Smooth muscle cell (in vitro differentiated cells): ENCODE data around the gene ASPSCR1. TPM values are rescaled to one million over a fixed set of nuclear protein-coding genes. Genes with fewer than 3 reads are reported as not detected.

Experiments
- DNase-seq: peaks from one replicate; lab custom pipeline; 2025; ENCODE audit not compliant: unreplicated experiment; lab: John Stamatoyannopoulos, UW
- H2AFZ ChIP-seq: fragments of 200-600 bp; sonication (generic); 2 replicates; pipeline ENCODE4 v1.6.0; 2016; ENCODE audit warnings: antibody characterized with exemption, low read depth, mild to moderate bottlenecking
- H3F3A ChIP-seq: fragments of 200-600 bp; sonication (generic); 2 replicates; pipeline ENCODE4 v1.6.0; 2017; ENCODE audit warnings: antibody characterized with exemption, low read depth
- H3K27ac ChIP-seq: fragments of 200-600 bp; sonication (generic); 2 replicates; pipeline ENCODE4 v1.5.1; 2016; ENCODE audit warnings: low read depth, mild to moderate bottlenecking
- H3K27me3 ChIP-seq: fragments of 200-600 bp; sonication (generic); 2 replicates; pipeline ENCODE4 v1.6.1; 2016; ENCODE audit warnings: low read depth, mild to moderate bottlenecking
- H3K36me3 ChIP-seq: fragments of 200-600 bp; sonication (generic); 2 replicates; pipeline ENCODE4 v1.5.1; 2016; ENCODE audit warnings: low read depth
- H3K4me1 ChIP-seq: fragments of 200-600 bp; sonication (generic); 2 replicates; pipeline ENCODE4 v1.5.1; 2016; ENCODE audit warnings: low read depth
- H3K4me2 ChIP-seq: fragments of 200-600 bp; sonication (generic); 2 replicates; pipeline ENCODE4 v1.6.0; 2016; ENCODE audit warnings: mild to moderate bottlenecking
- H3K4me3 ChIP-seq: fragments of 200-600 bp; sonication (generic); 2 replicates; pipeline ENCODE4 v1.5.1; 2016; ENCODE audit warnings: mild to moderate bottlenecking
- H3K79me2 ChIP-seq: fragments of 200-600 bp; sonication (generic); 2 replicates; pipeline ENCODE4 v1.6.0; 2016; ENCODE audit warnings: low read depth, mild to moderate bottlenecking
- H3K9ac ChIP-seq: fragments of 200-600 bp; sonication (generic); 2 replicates; pipeline ENCODE4 v1.6.0; 2016; ENCODE audit warnings: low read depth
- H3K9me3 ChIP-seq: fragments of 200-600 bp; sonication (generic); replicated peaks from 2 replicates; pipeline ENCODE4 v1.5.1; 2016; ENCODE audit warnings: low read depth
- H4K20me1 ChIP-seq: fragments of 200-600 bp; sonication (generic); 2 replicates; pipeline ENCODE4 v1.6.0; 2016; ENCODE audit warnings: low read depth
- WGBS: methylation state at CpG from one replicate; pipeline ENCODE4 v1.1.7; 2016; ENCODE audit warnings: low lambda C conversion rate; 5-methylcytosine and 5-hydroxymethylcytosine counted together
- polyA plus RNA-seq: library from polyadenylated mRNA; unstranded; fragments of >200 nt; fragmentation: Nextera tagmentation; extraction: Ambion mirVana; gene quantifications from 2 replicates; pipeline ENCODE4 v1.2.1, GENCODE V29; 2016
- total RNA-seq: library from RNA; depleted of rRNA; stranded (reverse); fragments of >200 nt; gene quantifications from 2 replicates; pipeline ENCODE4 v1.2.3, GENCODE V29; 2014
- TF ChIP-seq, protein P1 (sequence below): fragments of 200-600 bp; sonication (generic); IDR thresholded peaks from 2 replicates; pipeline ENCODE4 v1.5.1; 2017; ENCODE audit warnings: borderline replicate concordance, mild to moderate bottlenecking, antibody characterized with exemption; ENCODE audit not compliant: insufficient read depth, poor library complexity, severe bottlenecking

The ASPSCR1 gene
- total and polyA plus RNA-seq, 2 experiments from 2014 or later, result 28.4 to 44.0 TPM

DNA sequence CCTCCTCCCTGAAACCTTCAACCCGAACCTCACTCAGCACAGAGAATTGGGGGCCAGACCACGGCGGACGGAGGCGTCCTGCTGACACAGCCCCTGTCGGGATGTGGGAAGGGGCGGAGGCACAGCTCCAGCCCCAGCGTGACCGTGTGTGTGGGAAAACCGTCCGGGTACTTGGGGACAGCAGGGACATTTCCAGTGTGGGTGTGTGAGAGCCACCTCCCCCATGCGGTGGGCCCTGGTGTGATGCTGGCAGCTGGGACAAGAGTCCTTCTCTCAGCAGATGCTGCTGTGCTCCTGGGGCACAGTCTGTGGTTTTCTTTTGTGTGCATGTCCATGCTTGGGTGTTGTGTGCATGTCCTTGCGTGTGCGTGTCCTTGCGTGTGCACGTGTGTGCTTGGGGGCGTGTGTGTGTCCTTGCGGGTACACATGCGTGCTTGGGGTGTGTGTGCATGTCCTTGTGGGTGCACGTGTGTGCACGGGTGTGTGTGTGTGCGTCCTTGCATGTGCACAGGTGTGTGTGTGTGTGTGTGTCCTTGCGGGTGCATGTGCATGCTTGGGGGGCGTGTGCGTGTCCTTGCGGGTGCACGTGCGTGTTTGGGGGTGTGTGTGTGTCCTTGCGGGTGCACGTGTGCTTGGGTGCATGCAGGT is 28.4 kb downstream of the ASPSCR1 start:
- WGBS, result 85% methylated on average over 30 of the region's 30 CpGs
- H3K9ac ChIP-seq, result no peak overlapping the region
- no peaks in the 10 kb centered on the region for H3K36me3 ChIP-seq
- H3F3A ChIP-seq, result peaks cover 12% of the 10 kb centered on the region
- no peaks in the 10 kb centered on the region for H3K27me3 ChIP-seq
- H3K4me1 ChIP-seq, result peaks cover 6% of the 10 kb centered on the region
- no peak for DNase-seq
- no peaks in the 10 kb centered on the region for H4K20me1 ChIP-seq
- no peaks in the 10 kb centered on the region for H3K9me3 ChIP-seq
- H2AFZ ChIP-seq, result no peak overlapping the region
- H3K79me2 ChIP-seq, result no peaks in the 10 kb centered on the region
- H3K4me3 ChIP-seq, result no peak overlapping the region
- TF ChIP-seq, protein P1, sequence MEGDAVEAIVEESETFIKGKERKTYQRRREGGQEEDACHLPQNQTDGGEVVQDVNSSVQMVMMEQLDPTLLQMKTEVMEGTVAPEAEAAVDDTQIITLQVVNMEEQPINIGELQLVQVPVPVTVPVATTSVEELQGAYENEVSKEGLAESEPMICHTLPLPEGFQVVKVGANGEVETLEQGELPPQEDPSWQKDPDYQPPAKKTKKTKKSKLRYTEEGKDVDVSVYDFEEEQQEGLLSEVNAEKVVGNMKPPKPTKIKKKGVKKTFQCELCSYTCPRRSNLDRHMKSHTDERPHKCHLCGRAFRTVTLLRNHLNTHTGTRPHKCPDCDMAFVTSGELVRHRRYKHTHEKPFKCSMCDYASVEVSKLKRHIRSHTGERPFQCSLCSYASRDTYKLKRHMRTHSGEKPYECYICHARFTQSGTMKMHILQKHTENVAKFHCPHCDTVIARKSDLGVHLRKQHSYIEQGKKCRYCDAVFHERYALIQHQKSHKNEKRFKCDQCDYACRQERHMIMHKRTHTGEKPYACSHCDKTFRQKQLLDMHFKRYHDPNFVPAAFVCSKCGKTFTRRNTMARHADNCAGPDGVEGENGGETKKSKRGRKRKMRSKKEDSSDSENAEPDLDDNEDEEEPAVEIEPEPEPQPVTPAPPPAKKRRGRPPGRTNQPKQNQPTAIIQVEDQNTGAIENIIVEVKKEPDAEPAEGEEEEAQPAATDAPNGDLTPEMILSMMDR, result no peak
- no peak overlapping the region for H3K27ac ChIP-seq
- no peak overlapping the region for H3K4me2 ChIP-seq

DNA sequence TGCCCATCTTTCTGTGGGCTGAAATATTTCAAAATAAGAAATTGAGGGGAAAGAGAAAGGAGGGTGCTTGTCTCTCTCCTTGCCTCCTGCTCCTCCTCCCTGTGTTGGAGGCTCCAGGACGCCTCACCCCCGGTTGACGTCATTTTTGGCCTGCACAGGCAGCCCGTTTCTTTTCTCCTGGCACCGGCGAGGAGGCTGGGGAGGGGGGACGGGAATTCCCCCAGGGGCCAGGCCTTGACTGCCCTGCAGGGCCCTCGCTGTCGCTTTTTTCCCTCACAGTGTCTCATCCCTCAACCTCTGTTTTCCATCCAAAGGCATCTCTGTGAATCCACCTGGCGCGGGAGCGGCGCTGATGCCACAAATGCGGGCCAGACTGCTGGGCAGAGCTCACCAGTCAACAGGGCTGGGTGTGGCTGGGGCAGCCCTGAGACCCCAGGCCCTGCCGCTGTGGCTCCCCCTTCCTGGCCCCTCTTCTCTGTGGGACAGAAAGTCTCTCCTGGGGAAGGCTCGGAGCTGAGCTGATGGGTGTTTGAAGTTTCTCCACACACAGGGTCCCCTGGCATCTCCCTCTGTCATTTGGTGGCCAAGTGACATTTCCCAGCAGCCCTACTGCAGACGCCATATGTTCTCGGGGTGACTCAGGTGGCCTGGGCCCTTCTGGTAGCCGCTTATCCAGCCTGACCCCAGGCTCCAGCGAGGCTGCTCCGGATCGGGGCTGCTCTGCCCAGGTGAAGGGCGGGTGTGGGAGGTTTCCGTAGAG is 29.2 kb downstream of the ASPSCR1 start:
- H3K9ac ChIP-seq, result no peak overlapping the region
- no peak for DNase-seq

DNA sequence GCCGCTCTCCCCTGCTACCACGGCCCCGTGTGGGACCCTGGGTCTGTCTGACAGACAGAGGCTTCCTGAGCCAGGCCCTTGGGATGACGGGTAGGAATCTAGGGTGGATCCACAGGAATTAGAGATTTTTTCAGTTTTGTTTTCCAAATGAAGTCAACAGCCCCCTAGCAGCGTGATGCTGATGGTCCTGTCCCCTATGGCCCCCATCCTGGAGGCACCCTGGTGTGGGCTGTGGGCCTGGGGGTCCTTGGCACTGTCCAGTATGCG is 29.7 kb downstream of the ASPSCR1 start:
- no peaks in the 10 kb centered on the region for H3K79me2 ChIP-seq
- H2AFZ ChIP-seq, result no peak overlapping the region
- peaks cover 6% of the 10 kb centered on the region for H3K4me1 ChIP-seq
- no peak overlapping the region for H3K4me3 ChIP-seq
- no peak overlapping the region for H3K27ac ChIP-seq
- no peak overlapping the region for H3K9ac ChIP-seq
- 88% methylated on average over 6 of the region's 6 CpGs for WGBS
- H3K4me2 ChIP-seq, result no peak overlapping the region
- DNase-seq, result no peak
- H3K36me3 ChIP-seq, result no peaks in the 10 kb centered on the region
- H3K9me3 ChIP-seq, result no peaks in the 10 kb centered on the region
- no peaks in the 10 kb centered on the region for H3K27me3 ChIP-seq
- peaks cover 12% of the 10 kb centered on the region for H3F3A ChIP-seq
- TF ChIP-seq, protein P1, result no peak
- H4K20me1 ChIP-seq, result no peaks in the 10 kb centered on the region

More for the DNA sequence above, 29.2 kb downstream of the ASPSCR1 start:
- H3K4me3 ChIP-seq, result no peak overlapping the region
- H3K79me2 ChIP-seq, result no peaks in the 10 kb centered on the region
- no peaks in the 10 kb centered on the region for H3K36me3 ChIP-seq
- H3K9me3 ChIP-seq, result no peaks in the 10 kb centered on the region
- H4K20me1 ChIP-seq, result no peaks in the 10 kb centered on the region
- TF ChIP-seq, protein P1, result no peak
- H3K4me2 ChIP-seq, result no peak overlapping the region
- peaks cover 12% of the 10 kb centered on the region for H3F3A ChIP-seq
- no peak overlapping the region for H2AFZ ChIP-seq
- WGBS, result 77% methylated on average over 24 of the region's 24 CpGs
- peaks cover 6% of the 10 kb centered on the region for H3K4me1 ChIP-seq
- H3K27ac ChIP-seq, result no peak overlapping the region
- no peaks in the 10 kb centered on the region for H3K27me3 ChIP-seq
